Stimulated activated CD8-positive, alpha-beta memory T cell treated with anti-CD3 and anti-CD28 coated beads, Interleukin-12 subunit alpha, Interleukin-12 subunit beta, amount 100 ng/mL, for 1 hour (primary cell): ENCODE results near the gene ATP6AP1.
"Not testable (repeated sequence)": the region's sequence is repeated elsewhere in the genome, so short reads cannot be mapped to it uniquely, and the experiment has no call there.

Experiments used
- DNase-seq: peaks from one replicate; pipeline ENCODE4 v3.0.0-alpha.2; 2020; ENCODE audit warnings: low read depth

The ATP6AP1 gene, protein sequence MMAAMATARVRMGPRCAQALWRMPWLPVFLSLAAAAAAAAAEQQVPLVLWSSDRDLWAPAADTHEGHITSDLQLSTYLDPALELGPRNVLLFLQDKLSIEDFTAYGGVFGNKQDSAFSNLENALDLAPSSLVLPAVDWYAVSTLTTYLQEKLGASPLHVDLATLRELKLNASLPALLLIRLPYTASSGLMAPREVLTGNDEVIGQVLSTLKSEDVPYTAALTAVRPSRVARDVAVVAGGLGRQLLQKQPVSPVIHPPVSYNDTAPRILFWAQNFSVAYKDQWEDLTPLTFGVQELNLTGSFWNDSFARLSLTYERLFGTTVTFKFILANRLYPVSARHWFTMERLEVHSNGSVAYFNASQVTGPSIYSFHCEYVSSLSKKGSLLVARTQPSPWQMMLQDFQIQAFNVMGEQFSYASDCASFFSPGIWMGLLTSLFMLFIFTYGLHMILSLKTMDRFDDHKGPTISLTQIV

DNA sequence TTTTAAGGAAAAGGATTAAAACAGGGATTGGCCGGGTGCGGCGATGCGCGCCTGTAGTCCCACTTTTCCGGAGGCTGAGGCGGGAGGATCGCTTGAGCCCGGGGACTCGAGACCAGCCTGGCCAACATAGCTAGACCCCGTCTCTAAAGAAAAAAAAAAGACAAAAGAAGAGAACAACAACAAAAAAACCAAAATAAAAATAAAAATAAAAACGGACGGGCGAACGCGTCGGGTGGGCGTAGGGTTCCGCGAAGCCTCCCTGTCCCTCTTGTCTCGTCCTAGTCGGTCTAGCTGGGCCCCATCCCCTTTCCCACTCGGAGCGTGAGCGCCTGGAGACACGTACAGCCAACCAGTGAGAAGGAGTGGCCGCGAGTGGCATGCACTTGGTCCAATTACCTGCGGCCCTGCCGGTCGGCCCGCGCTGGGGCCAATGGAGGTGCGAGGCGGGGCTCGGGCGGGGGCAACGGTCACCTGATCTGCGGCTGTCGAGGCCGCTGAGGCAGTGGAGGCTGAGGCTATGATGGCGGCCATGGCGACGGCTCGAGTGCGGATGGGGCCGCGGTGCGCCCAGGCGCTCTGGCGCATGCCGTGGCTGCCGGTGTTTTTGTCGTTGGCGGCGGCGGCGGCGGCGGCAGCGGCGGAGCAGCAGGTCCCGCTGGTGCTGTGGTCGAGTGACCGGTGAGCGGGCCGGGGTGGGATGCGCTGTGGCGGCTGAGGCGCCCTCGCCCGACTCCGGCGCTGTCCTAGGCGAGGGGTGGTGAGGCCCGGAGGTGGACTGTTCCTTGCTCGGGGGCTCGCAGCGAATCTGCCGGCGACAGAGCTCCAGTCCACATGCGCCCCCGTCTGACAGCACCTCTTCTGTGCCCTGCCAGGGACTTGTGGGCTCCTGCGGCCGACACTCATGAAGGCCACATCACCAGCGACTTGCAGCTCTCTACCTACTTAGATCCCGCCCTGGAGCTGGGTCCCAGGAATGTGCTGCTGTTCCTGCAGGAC is at the start of gene ATP6AP1:
ATP6AP1 (plus strand) TSS at position 502 of the 996 bp plus-strand sequence; CDS start at position 518, 16 bp downstream.
- peak; percentile 73 for DNase-seq

DNA sequence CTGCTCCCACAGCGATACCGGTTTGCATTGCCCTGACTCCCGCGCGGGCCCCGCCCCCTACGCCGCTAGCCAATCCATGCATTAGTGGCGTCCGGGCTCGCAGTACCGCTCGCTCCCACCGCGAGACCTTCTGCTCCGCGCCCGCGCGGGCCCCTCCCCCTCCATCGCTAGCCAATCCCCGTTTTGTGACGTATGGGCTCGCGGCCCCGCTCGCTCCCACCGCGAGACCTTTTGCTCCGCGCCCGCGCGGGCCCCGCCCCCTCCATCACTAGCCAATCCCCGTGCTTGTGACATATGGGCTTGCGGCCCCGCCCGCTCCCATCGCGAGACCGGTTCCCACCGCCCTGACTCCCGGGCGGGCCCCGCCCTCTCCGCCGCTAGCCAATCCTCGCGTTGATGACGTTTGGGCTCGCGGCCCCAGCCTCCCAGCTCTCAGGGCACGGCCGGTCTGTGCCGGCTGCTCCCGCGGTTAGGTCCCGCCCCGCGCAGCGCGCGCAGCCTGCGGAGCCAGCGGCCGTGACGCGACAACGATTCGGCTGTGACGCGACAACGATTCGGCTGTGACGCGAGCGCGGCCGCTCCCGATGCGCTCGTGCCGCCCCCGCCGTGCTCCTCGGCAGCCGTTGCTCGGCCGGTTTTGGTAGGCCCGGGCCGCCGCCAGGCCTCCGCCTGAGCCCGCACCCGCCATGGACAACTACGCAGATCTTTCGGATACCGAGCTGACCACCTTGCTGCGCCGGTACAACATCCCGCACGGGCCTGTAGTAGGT is 49.5 kb upstream of the ATP6AP1 start, which contains the start of gene EMD:
EMD (plus strand) TSS at position 497 of the 770 bp plus-strand sequence; CDS start at position 687, 190 bp downstream.
- peak; percentile 86 for DNase-seq

DNA sequence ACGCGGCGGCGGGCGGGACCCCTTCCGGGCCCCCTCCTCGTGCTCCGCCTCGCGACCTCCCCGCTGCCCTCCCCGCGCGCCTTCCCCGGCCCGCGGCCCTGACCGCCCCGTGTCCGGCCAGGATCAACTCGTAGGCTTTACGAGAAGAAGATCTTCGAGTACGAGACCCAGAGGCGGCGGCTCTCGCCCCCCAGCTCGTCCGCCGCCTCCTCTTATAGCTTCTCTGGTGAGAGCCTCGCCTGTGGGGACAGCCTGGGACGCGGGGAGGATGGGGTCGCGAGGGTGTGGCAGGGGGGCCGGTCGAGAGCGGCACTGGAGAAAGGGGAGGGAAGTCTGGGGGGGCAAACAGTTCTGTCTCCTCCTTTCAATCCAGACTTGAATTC is 48.9 kb upstream of the ATP6AP1 start:
- no peak for DNase-seq

DNA sequence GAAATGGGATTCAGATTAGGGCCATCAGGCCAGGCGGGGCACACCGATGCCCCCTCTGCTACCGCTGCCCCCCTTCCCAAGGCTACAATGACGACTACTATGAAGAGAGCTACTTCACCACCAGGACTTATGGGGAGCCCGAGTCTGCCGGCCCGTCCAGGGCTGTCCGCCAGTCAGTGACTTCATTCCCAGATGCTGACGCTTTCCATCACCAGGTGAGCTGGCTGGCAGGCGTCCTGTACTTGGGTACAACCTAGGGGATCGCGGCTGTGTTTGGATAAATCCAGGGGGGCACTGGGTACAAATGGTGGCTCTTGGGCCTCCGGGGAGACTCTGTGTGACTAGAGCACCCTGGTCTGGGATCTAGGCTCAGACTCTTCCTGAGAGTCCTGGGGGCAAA is 48.3 kb upstream of the ATP6AP1 start:
- no peak for DNase-seq

DNA sequence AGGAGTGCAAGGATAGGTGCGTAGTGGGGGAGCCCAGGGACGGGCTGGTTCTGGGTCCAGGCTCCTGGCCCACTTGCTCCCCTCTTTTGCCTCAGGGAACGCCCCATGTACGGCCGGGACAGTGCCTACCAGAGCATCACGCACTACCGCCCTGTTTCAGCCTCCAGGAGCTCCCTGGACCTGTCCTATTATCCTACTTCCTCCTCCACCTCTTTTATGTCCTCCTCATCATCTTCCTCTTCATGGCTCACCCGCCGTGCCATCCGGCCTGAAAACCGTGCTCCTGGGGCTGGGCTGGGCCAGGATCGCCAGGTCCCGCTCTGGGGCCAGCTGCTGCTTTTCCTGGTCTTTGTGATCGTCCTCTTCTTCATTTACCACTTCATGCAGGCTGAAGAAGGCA is 47.7 kb upstream of the ATP6AP1 start:
- no peak for DNase-seq

DNA sequence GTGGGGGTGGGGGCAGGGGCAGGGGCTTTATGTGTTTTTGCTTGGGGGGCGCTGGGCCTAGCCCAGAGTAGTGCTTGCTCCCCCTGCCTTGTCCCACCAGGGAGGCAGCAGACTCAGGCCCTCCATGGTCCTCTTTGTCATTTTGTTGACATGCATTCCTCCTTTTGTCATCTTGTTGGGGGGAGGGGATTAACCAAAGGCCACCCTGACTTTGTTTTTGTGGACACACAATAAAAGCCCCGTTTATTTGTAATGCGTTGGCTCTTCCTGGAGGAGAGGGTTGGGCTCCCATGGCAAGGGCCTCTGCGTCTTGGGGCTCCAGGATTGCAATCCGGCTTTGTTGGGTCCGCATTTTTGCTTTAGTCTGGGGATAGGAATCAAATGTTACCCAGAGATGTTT is 47.2 kb upstream of the ATP6AP1 start:
- no peak for DNase-seq

DNA sequence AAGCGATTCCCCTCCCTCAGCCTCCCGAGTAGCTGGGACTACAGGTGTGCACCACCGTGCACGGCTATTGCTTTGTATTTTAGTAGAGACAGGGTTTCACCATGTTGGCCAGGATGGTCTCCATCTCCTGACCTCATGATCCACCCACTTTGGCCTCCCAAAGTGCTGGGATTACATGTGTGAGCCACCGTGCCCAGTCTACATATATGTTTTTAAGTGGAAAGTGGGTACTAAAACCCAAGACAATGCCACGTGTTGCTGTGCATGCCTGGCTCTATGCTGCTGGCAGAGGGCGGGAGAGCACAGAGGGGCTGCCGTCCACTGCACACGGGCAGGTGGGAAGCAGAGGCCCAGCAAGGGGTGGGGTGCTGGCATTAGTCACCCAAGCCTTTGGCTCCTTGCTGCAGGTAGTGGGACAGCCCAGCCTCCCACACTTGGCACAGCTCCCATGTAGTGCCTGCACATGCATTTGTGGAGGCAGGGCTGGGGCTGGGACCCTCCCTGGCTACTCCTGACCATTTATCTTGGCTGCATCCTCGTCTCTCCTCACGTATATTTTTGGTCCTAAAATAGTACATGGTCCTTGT is 45.9 kb upstream of the ATP6AP1 start:
- DNase-seq, result no peak

DNA sequence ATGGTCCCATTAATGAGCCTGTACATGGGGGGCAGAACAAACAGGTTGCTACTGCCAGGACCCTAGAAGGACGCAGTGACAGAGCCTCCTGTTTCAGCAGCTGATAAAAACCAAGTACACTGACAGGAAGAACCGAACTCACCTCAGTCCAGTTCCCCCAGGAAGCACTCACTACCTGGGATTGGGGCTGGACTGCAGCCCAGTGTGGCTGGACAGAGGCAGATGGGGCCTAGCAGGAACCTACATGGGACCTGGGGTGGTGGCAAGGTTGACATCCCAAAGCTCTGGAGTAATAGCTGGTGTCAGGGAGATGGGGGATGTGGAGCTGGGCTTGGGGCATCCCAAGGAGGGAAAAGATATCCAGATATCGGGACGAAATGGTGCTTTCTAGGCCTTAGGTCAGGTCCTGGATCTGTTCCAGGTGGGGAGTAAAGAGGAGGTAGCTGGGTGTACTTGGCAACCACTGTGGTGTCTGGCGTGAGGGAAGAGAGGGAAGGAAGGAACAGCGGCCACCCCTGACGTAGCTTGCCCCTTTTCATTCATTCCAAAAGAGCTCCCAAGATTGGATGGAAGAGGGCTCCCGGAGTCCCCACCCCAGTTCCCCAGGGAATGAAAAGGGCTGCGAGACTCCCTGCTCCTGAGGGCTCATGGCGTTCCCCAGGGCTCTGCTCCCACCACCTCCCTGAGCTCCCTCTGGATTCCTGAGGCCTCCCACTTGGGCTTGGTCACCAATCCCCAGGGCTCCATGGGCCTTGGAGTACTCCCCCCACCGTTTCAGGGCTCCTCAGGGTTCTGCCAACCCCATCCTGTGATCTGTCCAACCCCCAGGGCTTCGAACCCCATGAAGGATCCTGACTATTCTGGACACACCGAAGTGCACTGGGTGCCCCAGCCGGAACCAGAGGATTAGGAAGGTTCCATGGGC is 44.9 kb upstream of the ATP6AP1 start:
- no peak for DNase-seq

DNA sequence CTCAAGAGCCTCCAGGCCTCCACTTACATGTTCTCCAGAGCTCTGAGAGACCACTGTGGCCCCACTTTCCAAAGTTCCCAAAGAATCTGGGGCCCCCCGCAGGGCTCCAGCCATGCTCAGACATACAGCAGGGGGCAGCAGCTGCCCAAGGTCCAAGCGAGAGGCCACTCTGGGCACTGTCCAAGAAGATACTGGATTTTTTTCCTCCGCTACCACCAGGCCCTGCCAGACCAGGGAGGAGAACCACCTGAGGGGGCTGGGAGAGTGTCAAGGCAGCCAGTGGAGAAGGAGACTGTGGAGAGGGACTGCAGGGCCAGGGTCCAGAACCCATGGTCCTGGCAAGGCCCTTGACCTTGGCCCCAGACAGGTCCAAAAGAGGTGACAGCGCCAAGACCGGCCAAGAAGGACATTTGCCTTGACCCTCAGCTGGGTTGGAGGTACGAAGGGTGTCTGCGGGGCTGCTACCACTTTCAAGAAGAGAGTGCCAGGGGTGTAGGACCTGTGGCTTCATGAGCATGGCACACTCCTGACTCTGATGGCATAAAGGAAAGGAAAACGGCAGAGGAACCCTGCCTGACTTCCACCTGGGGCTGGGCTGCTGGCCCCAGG is 44.1 kb upstream of the ATP6AP1 start:
- DNase-seq, result no peak

DNA sequence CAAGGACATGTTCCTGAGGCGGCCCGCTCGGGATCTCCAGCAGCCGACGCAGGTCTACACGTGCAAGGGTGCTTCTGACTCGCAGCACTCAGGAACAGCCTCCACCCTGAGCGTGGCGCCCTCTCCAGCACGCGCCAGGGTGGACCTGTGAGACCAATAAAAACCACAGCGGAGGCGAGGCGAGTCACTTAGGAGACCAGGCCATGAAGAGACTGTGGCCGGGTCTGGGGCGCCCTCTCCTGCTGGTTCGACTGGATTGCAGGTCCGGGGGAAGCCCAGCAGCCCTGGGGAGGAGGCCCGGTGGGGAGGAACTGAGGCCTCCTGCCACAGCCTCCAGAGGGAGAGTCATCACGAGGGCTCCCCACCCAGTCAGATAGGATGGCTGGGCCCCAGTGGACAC is 40.4 kb upstream of the ATP6AP1 start:
- DNase-seq, result not testable (repeated sequence)

DNA sequence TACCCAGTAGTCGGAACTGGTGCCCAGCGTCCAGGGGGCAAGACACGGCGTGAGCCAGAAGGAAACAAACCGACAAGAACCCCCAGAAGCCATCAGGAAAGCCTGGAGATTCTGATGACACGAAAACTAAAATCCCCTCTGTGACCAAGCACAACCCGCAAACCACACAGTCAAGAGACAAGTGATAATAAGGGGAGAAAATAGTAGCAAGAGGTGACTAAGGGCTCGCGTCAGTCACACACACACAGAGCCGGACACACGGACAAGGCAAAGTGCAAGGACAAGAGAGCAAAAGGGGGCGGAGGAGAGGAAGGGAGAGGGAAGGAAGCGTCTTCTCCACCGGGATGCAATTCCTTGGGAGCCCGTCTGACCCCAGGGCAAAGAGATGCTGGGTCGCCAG is 39.8 kb upstream of the ATP6AP1 start:
- DNase-seq, result not testable (repeated sequence)

DNA sequence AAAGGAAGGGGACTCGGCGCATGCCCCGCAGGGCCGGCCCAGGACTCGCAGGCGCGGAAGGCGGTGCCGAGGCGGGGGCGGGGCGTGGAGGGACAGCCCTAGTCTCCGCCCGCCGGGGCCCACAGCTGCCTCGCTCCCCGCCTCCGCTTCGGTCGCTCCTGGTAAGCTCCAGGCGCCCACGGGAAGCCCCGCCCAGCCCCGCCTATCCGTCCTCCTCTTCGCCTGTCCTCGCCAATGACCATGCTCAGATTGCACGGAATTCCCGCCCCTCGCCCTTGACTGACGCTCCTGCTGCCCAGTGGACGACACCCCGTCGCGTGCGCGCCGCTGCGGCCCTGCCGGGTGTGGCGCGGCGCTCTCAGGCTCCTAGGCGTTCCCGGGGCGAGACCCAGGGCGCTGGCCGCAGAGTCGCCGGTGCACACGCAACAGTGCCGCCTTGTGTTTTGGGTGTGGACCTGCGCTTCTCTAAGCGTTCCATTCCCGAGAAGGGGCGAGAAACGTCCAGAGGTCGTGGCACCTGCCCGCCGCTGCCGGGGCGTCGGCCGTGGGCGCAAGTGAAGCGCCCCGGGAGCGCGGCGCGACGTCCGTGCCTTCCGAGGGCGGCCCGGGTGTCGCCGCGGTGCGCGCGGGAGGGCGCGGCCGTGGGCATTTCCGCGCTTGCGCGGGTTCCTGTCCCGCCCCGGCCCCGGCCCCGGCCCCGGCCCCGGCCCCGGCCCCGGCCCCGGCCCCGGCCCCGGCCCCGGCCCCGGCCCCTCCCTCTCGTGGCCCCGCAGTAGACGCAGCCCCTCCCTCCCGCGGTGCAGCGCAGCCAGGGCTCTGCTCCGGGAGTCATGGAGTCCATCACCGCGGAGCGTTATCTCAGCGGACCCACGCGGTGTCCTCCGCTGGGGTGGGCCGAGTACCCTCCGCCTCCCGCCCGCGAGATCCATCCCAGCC is 38.4 kb upstream of the ATP6AP1 start:
- DNase-seq, result not testable (repeated sequence)

DNA sequence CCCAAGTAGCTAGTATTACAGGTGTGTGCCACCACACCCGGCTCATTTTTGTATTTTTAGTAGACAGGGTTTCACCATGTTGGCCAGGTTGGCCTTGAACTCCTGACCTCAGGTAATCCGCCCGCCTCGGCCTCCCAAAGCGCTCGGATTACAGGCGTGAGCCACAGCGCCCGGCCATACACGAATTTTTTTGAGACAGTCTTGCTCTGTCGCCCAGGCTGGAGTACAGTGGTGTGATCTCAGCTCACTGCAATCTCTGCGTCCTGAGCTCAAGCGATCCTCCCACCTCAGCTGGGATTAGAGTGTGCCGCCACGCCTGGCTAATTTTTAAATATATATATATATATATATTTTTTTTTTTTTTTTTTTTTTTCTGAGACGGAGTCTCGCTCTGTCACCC is 32.1 kb upstream of the ATP6AP1 start:
- not testable (repeated sequence) for DNase-seq

DNA sequence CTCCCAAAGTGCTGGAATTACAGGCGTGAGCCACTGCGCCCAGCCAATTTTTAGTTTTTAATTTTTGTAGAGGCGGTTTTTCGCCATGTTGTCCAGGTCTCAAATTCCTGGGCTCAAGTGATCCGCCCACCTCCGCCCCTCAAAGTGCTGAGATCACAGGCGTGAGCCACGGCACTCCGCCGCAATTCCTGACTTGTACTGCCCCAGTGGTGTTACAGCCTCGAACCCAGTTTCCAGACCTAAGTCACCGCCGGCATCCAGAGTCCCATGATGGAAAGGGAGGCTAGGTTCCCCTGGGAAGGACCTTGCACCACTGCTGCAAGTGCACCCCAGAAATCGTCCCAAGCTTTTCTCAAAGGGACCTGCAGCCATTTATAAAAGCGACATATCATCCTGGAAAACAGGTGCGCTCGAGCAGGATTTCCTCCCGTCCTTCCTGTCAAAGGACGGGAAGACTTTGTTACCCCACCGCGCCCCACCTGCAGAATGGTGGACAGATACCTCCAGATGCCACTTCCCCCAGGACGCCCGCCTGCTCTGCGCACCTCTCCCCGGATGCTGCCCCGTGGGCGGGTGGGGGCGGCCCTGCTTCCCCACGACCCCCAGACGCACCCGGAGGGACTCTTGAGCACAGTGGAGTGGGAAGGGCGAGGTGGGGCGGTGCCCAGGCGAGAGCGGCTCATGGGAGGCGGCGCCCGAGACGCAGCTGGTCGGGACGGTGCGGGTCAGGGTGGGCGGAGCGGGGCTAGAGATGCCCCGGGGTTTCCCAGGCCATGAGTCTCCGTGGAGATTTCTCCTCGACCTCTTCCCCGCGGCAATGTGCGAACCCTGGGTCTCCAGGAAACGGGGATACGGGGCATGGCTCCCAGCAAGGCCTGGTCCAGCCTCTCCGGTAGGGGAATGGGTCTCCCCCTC is 31.2 kb upstream of the ATP6AP1 start:
- no peak for DNase-seq

DNA sequence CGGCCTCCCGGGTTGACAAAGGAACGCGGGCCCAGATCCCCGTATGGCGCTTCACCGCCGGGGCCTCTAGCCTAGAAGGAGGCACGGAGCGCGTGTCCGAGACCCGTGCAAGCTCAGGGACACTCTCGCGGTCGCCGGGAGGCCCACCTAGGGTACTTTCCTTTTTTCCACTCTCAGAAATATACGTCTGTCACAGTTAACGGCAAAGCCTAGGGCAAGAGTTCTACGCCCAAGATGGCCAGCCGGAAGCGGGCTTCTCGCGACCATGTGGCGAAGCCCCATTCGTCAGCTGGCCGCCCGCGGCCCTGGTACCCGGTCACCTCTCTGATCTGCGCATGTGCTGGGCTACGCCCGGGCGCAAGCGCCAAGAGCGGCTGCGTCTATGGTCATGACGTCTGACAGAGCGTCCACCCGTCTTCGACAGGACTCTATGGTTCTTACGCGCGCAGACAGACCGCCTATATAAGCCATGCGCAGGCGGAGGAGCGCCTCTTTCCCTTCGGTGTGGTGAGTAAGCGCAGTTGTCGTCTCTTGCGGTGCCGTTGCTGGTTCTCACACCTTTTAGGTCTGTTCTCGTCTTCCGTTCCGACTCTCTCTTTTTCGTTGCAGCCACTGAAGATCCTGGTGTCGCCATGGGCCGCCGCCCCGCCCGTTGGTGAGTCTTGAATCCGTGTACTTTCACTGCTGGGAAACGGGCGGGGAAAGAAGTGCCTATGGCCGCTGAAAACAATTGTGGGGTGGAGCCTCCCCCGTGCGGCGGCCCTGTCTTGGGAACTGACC is 30.4 kb upstream of the ATP6AP1 start, which contains the start of gene RPL10:
RPL10 (plus strand) TSS at position 490 of the 780 bp plus-strand sequence; CDS start at position 633, 143 bp downstream.
- peak; percentile 78 for DNase-seq

DNA sequence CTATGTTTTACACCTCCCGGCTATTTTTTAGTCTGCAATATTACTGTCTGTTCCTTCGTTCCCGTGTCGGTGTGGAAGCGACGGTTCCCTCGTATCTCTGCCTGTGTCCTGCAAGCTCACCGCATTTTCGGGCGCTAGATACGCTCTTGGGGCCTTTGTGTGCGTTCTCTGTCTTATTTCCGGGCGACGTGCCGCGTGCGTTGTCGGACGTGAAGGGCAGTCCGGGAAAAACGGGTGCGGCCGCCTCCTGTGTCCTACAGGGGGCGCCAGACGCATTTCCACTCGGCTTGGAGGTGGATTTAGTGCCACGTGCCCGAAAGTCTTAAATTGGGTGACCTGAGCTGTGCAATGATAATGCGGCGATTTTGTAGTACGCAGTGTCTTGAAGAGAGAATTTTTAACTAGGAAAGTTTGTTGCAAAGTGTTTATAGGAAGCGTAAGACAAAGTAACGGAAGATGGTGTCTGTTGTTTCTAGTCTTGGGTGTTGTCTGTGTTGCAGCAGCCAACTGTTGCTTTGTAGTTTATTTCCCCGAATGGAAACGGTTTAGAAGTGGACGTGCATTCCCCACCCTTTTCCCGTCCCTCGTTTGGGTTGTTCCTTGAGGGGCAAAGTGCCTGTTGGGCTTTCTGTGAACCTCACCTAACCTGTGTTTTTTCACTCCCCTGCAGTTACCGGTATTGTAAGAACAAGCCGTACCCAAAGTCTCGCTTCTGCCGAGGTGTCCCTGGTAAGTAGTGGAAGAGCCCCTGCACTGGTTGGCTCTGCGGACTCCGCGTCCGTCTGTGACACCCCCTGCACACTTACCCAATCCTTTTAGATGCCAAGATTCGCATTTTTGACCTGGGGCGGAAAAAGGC is 29.6 kb upstream of the ATP6AP1 start:
- DNase-seq, result peak; percentile 69
